ENCODE data around the gene PXDN. TPM values are rescaled to one million over a fixed set of nuclear protein-coding genes. Genes with fewer than 3 reads are reported as not detected.
A peak's percentile ranks its signal among the peaks of the same experiment; 100 is the strongest.
"Not testable (repeated sequence)": the region's sequence is repeated elsewhere in the genome, so short reads cannot be mapped to it uniquely, and the experiment has no call there.

Gene PXDN
- polyA plus RNA-seq, 10 donors = 134 to 247 (median 172) TPM

DNA sequence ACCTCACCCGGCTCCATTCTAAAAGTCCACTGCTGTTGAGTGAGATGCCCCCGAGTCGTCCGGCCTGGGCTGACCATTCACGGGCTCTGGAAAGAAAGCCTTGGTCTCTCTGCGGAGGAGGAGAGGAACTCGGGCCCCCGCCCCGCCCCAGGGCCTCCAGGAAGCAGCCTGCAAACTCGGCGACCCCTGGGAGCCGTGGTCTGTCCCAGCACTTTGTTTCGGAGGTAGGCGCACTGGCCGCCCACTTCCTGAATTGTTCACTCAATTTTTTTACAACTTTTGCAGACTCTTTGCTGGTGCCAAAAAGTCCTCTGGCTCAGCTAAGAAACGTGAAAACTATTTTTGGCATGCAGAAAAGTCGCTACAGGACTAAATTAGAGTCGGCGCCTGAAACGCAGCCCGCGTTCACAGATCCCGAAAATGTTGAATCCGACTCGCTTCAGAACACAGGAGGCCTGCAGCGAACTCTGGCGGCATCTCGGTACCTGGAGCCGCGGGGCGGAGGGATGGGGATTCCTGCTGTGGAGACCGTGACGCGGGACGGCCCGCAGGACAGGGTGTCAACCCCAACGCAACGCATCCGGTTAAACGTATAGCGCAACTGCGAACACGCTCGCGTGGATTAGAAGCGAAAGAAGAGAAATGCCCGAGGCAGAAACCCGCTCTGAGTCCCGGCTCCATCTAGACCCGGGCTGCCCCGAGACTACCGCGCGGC, 1.5 kb downstream of the PXDN start:
- peak; percentile 89 to 95 (median 92) for DNase-seq

GRCh38 chr2:1742301-1742680, 2.0 kb downstream of the PXDN start:
- DNase-seq = no peak

GRCh38 chr2:1741851-1742250, 2.5 kb downstream of the PXDN start:
- DNase-seq = no peak

DNA sequence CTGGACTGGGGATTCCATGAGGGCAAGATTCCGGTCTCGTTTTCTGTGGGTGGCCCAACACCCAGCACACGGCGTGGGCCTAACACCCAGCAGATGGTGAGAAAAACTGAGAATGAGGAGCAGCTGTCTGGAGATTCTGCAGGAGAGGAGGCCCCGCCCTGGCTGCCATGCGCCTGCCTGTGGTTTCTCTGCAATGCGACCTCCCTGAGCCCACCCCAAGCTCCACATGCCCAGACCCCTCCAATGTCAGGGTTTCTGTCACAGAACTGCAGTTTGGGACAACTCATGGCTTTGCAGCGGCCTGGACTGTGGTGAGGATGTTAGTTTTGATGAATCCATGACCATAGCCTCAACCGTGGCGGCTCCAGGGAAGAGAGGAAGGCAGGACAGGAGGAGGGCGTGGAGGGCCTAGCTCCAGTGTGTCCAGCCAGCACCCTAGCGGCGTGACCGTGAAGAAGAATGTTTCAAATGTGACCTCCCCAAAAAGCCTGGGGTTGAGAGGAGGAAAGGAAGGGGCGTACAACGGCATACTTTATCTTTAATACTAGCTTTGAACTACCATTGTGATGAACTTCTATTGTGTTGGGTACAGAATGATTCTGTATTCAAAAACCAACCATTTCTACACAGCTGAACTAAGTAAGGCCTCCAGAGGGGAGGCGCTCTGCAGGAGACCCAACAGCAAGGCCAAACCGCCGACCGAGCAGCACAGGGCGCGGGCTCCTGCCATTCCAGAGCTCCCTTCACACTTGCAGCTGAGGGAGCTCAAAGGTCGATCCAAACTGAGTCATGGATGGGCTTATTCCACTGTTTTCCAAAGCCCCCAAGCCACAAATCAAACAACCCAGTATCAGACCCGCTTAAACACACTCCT, 3.4 kb downstream of the PXDN start:
- peak in 1 of 3 donors; percentile 45 for DNase-seq

DNA sequence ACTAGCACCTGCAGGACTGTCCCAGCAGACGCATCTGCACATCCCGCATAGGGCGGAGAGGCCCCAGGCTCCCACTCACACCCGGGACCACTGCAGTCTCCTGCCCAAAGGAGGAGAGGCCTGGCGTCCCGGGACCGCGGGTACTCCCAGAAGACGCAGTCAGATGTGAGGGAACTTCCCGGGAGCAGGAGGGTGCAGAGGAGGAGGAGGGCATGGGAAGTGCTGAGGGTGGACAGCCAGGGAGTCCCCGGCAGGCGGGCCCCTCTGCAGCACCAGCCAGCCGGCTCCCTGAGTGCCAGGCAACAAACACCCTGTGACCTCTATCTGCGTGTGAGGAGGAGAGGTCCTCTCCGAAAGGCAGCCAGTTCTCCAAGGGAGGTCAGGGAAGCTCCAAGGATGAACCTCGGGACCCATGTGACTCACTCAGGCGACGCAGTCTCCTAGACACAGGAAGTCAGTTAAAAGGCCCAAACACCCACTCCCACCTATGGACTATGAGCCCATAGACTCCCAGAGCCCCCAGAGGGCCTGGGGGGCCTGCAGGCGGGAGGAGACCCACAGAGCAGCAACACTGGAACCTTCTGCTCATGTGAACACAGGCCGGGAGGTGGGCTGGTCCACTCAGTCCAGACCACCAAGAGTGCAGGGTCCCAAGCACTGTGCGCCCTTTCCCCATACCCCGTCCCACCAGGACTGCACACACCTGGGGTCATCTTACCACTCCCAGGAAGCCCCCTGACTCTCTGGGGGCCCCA, 4.2 kb downstream of the PXDN start:
- no peak for DNase-seq

DNA sequence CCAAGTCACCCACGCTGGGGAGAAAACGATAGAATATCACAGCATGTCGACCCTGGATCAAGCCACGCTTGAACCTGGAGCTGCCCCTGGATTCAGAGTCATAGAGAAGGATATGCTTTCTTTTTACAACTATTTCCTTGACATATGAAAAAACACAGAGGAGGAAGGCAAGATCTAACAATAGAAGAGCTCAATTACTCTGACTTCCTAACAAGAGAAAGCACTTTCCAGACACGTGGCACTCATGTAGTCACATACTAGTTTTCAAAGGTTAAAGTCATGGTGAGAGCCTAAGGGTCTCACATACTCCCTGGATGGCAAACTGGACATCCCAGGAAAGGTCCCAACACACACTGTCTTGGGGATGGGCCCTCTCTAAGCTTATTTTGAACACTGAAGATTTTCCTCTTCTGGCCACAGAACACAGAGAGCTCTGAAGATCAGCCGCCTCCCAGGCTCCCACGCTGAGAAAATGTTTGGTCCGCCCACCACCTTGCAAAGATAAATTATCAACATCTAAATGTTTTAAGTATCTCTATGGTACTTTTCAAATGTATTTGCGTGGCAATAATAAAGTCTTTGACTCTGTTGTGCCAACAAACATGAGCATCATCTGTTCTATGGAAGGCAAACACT, 4.9 kb downstream of the PXDN start:
- DNase-seq = no peak

- no peak for DNase-seq
Observed at GRCh38 chr2:1738646-1739302, 5.5 kb downstream of the PXDN start.

DNA sequence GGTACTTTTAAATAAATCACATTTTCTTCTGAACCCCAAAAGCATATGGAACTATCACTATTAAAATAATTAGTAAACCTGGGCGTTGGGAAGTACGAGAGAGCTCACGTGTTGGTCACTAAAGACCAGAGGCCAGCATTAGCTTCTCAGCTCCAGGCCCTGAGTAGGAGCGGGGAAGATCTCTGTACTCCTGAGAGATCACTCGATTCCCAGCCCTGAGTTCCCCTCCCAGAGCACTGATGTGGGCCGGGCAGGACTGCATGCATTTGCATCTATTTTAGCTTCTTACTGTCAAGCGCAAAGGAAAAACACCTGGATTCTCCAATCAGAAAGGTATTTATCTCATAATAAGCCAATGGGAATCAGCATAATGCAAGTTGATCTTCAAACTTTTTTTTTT, 6.2 kb downstream of the PXDN start:
- no peak for DNase-seq

DNA sequence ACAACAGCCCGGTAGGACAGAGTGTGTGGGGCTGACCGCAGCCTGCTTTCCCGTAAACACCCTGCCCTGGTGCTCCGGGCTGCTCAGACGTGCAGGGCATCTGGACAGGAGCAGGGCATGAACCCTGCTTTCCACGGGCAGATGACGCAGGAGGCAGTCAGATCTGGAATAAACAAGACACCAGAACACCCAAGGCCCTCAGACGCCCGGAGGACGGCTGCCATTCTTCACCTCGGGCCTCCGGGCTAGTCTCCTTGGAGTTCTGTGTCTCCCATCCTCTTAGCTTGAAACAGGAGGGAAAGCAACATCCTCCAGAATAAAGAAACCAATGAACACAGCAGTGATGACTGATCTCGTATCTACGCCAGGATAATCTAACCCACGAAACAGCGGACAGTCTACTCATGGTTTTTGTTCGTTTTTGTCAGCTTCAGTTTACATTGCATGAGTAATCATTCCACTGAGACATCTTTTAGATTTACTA, 7.3 kb downstream of the PXDN start:
- DNase-seq = peak in 1 of 3 donors; percentile 74

DNA sequence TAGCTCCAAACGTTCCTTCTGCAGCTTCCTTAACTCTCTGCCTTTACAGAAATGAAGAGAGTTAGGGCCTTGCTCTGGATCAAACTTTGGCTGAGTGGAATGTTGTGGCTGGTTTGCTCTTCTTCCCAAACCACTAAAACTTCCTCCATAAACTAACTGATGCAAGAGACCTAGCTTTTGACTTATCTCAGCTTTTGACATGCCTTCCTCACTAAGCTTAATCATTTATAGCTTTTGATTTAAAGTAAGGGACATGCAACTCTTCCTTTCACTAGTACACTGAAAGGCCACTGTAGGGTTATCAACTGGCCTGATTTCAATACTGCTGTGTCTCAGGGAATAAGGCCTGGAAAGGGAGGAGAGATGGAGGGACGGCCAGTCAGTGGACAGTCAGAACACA, 8.3 kb downstream of the PXDN start:
- no peak for DNase-seq

DNA sequence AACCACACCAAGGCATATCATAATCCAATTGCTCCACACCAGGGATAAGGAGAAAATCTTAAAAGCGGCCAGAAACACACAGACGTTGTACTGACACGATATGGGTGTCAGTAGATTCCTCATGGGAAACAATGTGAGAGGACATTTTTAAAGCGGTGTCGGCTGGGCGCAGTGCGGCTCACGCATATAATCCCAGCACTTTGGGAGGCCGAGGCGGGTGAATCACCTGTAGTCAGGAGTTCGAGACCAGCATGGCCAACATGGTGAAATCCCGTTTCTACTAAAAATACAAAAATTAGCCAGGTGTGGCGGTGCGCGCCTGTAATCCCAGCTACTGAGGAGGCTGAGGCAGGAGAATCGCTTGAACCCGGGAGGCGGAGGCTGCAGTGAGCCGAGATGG, 11.0 kb downstream of the PXDN start:
- not testable (repeated sequence) for DNase-seq

- DNase-seq = peak; percentile 85 to 94 (median 90)
Observed at GRCh38 chr2:1731963-1732768, 12.1 kb downstream of the PXDN start.

GRCh38 chr2:1731447-1731962, 12.8 kb downstream of the PXDN start:
- no peak for DNase-seq

DNA sequence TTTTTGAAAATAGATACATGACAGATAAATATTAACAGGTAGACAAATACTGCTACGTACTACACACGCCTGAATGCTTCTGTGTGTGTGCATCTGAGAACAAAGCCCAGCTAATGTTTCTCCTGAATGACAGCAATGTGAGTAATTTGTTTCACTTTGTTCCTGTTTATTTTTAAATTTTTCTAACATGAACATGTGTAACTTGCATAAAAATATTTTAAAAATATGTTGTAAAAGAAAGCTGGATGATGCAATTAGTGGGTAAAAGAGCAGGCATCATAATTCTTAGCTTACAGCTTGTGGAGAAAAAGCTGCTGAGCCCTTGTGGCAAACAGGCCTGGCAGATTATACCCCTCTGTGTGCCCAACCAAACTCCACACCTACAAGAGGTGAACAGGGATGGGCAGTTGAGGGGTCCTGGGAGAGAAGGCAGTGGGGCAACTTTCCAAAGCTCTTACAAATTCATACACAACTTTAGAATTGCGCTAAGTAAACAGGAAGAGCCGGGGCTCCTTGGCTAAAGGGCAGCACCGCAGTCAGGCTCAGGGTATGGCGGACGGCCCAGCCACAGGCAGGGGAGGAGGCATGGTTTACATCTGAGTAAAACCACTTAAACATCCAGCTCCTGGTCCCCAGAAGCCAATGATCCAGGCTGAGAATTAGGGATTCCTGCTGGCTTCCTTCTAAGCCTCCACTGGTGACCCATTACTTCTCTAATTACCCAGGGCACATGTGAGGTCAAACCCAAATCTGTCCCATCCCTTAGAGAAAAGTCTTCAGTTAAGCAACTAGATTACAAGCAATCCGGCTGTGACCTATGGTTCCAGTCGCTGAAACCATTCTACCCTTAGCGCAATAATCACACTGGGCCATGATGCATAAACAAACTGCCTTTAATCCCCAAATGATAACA, 14.0 kb downstream of the PXDN start:
- DNase-seq = no peak

GRCh38 chr2:1729242-1729641, 15.1 kb downstream of the PXDN start:
- no peak for DNase-seq

DNA sequence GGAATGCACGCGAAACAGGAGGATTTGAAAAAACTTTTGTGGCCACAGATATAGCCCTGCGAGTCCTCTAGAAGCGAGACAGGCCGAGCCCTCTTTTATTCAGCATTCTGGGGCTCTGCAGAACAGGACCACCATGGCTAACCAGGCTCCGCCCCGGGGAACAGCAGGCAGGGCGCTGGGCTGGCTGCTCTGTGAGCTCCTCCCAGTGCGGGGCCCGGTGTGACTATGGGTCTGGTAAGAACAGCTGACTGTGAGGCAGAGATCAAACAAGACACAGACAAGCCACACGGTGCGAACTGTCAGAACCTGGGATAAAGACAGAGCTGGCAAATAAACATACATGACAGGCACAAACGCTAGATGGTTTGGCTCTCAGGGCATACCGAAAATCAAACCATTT, 15.5 kb downstream of the PXDN start:
- peak in 1 of 3 donors; percentile 62 for DNase-seq

DNA sequence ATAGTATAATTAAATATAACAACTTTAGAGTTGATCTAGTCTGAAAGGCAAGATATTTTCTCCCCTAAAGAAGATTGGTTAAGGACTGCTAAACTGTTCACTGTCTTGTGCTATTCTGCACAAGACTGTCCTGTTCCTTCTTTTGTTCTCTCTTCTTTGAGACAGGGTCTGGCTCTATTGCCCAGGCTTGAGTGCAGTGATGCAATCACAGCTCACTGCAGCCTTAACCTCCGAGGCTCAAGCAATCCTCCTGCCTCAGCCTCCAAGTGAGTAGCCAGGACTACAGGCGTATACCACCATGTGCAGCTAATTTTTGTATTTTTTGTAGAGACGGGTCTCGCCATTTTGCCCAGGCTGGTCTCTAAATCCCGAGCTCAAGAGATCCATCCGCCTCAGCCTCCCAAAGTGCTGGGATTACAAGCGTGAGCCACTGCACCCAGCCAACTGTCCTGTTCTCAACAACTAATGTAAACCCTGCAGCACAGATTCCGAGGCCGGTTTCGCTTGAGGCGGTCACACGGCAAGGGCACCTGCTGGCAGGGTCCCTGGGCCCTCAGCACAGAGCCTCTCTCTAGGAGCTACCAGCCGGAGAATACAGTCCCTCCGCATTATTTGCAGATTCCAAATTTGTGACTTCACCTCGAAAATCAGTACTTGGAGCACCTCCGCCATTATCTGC, 16.4 kb downstream of the PXDN start:
- peak in 1 of 3 donors; percentile 5 for DNase-seq

DNA sequence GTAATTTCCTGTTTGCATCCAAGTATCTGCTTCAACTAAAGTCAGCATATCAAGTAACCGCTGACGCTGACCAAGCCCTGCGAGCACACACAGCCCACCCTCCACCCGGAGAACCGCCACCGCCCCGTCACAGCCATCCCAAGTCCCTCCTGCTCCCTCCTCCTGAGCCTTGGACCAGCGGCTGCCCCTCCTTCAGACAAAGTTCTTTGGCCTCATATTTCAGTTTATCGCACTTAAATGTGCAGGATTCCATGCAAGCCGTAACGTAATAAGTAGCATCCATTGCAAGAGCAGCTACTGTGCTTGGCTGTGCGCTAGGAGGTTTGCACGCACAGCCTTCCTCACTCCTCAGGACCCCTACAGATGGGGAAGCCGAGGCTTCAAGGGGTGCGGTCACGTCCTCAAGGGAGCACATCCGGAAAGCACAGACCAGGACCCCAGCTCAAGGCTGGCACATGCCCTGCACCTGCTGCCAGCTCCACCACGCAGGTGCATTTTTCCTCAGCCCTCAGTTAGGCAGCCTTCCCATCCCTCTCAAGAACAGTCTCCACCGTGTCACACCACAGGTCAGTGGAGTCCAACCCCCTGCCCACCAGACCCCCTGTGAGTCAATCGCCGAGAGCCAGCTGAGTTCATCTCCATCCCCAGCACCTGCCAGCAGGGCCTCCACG, 17.1 kb downstream of the PXDN start:
- DNase-seq = peak in 1 of 3 donors; percentile 74
